Stomach smooth muscle (tissue), 2 donors: ENCODE measurements around the gene GPBP1.
"Not testable (repeated sequence)": the region's sequence is repeated elsewhere in the genome, so short reads cannot be mapped to it uniquely, and the experiment has no call there.

Experiments used
- H3K27ac ChIP-seq: one replicate; pipeline ENCODE4 v1.7.0; 2013; ENCODE audit warnings: mild to moderate bottlenecking, low read length, inconsistent platforms
- H3K27me3 ChIP-seq, 2 donors: one replicate each; pipeline ENCODE4 v1.7.0; 2013; ENCODE audit warnings: low read length in 2 of 2; ENCODE audit not compliant: insufficient read depth in 2 of 2, control insufficient read depth in 1 of 2
- H3K36me3 ChIP-seq, 2 donors: one replicate each; pipeline ENCODE4 v1.7.0; 2013; ENCODE audit warnings: low read length in 2 of 2; ENCODE audit not compliant: control insufficient read depth in 2 of 2, insufficient read depth in 2 of 2
- H3K4me1 ChIP-seq: one replicate; pipeline ENCODE4 v1.7.0; 2013; ENCODE audit warnings: low read length; ENCODE audit not compliant: control insufficient read depth, insufficient read depth
- H3K4me3 ChIP-seq, 2 donors: one replicate each; pipeline ENCODE4 v1.7.0; 2013; ENCODE audit warnings: low read length in 2 of 2
- H3K9ac ChIP-seq, 2 donors: one replicate each; pipeline ENCODE4 v1.7.0; 2013; ENCODE audit warnings: low read length in 2 of 2, mild to moderate bottlenecking in 1 of 2
- H3K9me3 ChIP-seq, 2 donors: one replicate each; pipeline ENCODE4 v1.7.0; 2013; ENCODE audit warnings: low read length in 2 of 2; ENCODE audit not compliant: control insufficient read depth in 2 of 2
- donor health status: healthy.
- donor health status: Pancreatic carcinoma.

GPBP1 gene

GRCh38 chr5:57177479-57178156 lies 3.8 kb downstream of the GPBP1 start:
- no peaks in the 10 kb centered on the region for H3K27me3 ChIP-seq
- H3K4me1 ChIP-seq: peaks cover 16% of the 10 kb centered on the region
- peak overlapping the region; percentile 91 to 96 for H3K4me3 ChIP-seq
- no peak overlapping the region for H3K27ac ChIP-seq
- no peak overlapping the region for H3K9ac ChIP-seq
- H3K36me3 ChIP-seq: no peaks in the 10 kb centered on the region
- no peaks in the 10 kb centered on the region for H3K9me3 ChIP-seq

- peak overlapping the region; percentile 61 to 96 for H3K4me3 ChIP-seq
- H3K36me3 ChIP-seq, H3K27me3 ChIP-seq, H3K27ac ChIP-seq, H3K9me3 ChIP-seq: not testable (repeated sequence)
- peaks cover 15% of the 10 kb centered on the region for H3K4me1 ChIP-seq
- peak overlapping the region in 1 of 2 donors; percentile 34 for H3K9ac ChIP-seq
Observed at GRCh38 chr5:57178238-57178637, 4.4 kb downstream of the GPBP1 start.

GRCh38 chr5:57179262-57180200 lies 5.7 kb downstream of the GPBP1 start:
- Histone ChIP-seq H3K36me3 (peaks cover 0 to 5% of the 10 kb centered on the region in 2 donors), H3K4me3 (peak overlapping the region; percentile 61 to 96), H3K27ac (peak overlapping the region; percentile 49), H3K4me1 (peaks cover 18% of the 10 kb centered on the region), H3K9me3 (no peaks in the 10 kb centered on the region), H3K27me3 (no peaks in the 10 kb centered on the region), H3K9ac (peak overlapping the region in 1 of 2 donors; percentile 55)

GRCh38 chr5:57181154-57181553 lies 7.3 kb downstream of the GPBP1 start:
- Histone ChIP-seq H3K4me1 (peaks cover 18% of the 10 kb centered on the region), H3K9me3 (no peaks in the 10 kb centered on the region), H3K9ac (no peak overlapping the region), H3K36me3 (peaks cover 0 to 7% of the 10 kb centered on the region in 2 donors), H3K4me3 (no peak overlapping the region), H3K27me3 (no peaks in the 10 kb centered on the region), H3K27ac (no peak overlapping the region)

GRCh38 chr5:57184322-57184721 lies 10.5 kb downstream of the GPBP1 start:
- Histone ChIP-seq H3K4me3 (peak overlapping the region in 1 of 2 donors; percentile 22), H3K4me1 (peaks cover 22% of the 10 kb centered on the region), H3K27me3 (no peaks in the 10 kb centered on the region), H3K9me3 (no peaks in the 10 kb centered on the region), H3K36me3 (peaks cover 0 to 7% of the 10 kb centered on the region in 2 donors), H3K9ac (no peak overlapping the region), H3K27ac (no peak overlapping the region)

GRCh38 chr5:57185313-57185712 lies 11.5 kb downstream of the GPBP1 start:
- no peak overlapping the region for H3K27ac ChIP-seq
- peak overlapping the region in 1 of 2 donors; percentile 22 for H3K4me3 ChIP-seq
- H3K36me3 ChIP-seq: peaks cover 0 to 7% of the 10 kb centered on the region in 2 donors
- H3K9me3 ChIP-seq: no peaks in the 10 kb centered on the region
- no peaks in the 10 kb centered on the region for H3K27me3 ChIP-seq
- peaks cover 27% of the 10 kb centered on the region for H3K4me1 ChIP-seq
- no peak overlapping the region for H3K9ac ChIP-seq

- no peak overlapping the region for H3K9ac ChIP-seq
- H3K9me3 ChIP-seq: no peaks in the 10 kb centered on the region
- no peak overlapping the region for H3K4me3 ChIP-seq
- peaks cover 26% of the 10 kb centered on the region for H3K4me1 ChIP-seq
- H3K27ac ChIP-seq: no peak overlapping the region
- H3K27me3 ChIP-seq: no peaks in the 10 kb centered on the region
- H3K36me3 ChIP-seq: peaks cover 0 to 7% of the 10 kb centered on the region in 2 donors
Observed at GRCh38 chr5:57186194-57186593, 12.3 kb downstream of the GPBP1 start.

GRCh38 chr5:57187977-57188376 lies 14.1 kb downstream of the GPBP1 start:
- not testable (repeated sequence) for H3K9ac ChIP-seq, H3K9me3 ChIP-seq, H3K27me3 ChIP-seq, H3K4me3 ChIP-seq, H3K36me3 ChIP-seq, H3K27ac ChIP-seq
- peaks cover 23% of the 10 kb centered on the region for H3K4me1 ChIP-seq

- Histone ChIP-seq H3K36me3 (peaks cover 2 to 3% of the 10 kb centered on the region in 2 donors), H3K4me3 (no peak overlapping the region), H3K4me1 (peaks cover 19% of the 10 kb centered on the region)
Observed at GRCh38 chr5:57189515-57189914, 15.7 kb downstream of the GPBP1 start.

GRCh38 chr5:57190593-57190992 lies 16.7 kb downstream of the GPBP1 start:
- Histone ChIP-seq H3K9me3 (no peaks in the 10 kb centered on the region), H3K9ac (no peak overlapping the region), H3K27ac (no peak overlapping the region), H3K4me1 (peaks cover 18% of the 10 kb centered on the region), H3K27me3 (no peaks in the 10 kb centered on the region), H3K4me3 (no peak overlapping the region), H3K36me3 (peaks cover 0 to 3% of the 10 kb centered on the region in 2 donors)

More at GRCh38 chr5:57189515-57189914, 15.7 kb downstream of the GPBP1 start:
- no peaks in the 10 kb centered on the region for H3K9me3 ChIP-seq
- no peak overlapping the region for H3K27ac ChIP-seq
- H3K27me3 ChIP-seq: no peaks in the 10 kb centered on the region
- no peak overlapping the region for H3K9ac ChIP-seq
